ENCODE measurements around the gene DLG2. TPM values are rescaled to one million over a fixed set of nuclear protein-coding genes. Genes with fewer than 3 reads are reported as not detected.

Gene DLG2
- total and polyA plus RNA-seq, 2 of the 8 experiments (the other 6 are each of a cell fraction or from before 2014, with no cell fraction given) = 1.7 to 14.3 TPM

DNA sequence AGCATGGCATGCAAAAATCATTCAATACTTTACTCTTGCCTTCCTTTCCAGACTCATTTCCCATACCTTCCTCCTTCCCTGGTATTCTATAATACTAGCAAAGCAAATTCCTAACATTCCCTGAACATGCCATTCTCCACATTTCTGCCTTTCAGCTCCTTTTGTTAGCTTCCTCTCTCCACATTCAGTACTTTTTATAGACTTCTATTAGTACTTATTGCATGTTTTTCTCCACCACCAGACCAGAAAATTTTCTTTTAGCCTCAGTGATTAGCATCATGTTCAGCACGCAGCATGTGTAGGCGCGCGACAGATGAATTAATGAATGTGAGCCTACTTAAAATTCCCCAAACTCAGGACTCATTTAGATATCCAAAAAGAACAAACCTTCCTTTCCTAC is 935.3 kb downstream of the DLG2 start:
- Histone ChIP-seq H3K18ac (ENCODE audit: extremely low read depth, low read length) (peak overlapping the region; percentile 84; the same call in 1 of the 2 replicates), H3K14ac (ENCODE audit: insufficient read length) (no peak overlapping the region), H3K36me3 (ENCODE audit: control insufficient read depth in 2 of 4, insufficient read depth in 4 of 4, low read length in 3 of 4) (no peaks in the 10 kb centered on the region), H4K20me1 (replicated peaks in 1 of 2; ENCODE audit: control insufficient read depth in 1 of 2, insufficient read depth in 2 of 2, low read length in 2 of 2) (no peaks in the 10 kb centered on the region), H2BK120ac (replicated peaks; ENCODE audit: low read depth, low read length) (peak overlapping the region; percentile 76), H3K23me2 (ENCODE audit: low read depth, low read length) (no peaks in the 10 kb centered on the region), H3K9ac (replicated peaks in 1 of 4; ENCODE audit: extremely low read depth in 1 of 4, low read depth in 3 of 4, low read length in 3 of 4) (0 out of 7 replicates have a peak overlapping the region, but pooled peaks of 1 of the 4 experiments have one; percentile 32), H3K9me3 (ENCODE audit: insufficient read depth in 2 of 2, low read depth in 1 of 2, low read length in 1 of 2) (no peaks in the 10 kb centered on the region), H2BK12ac (ENCODE audit: low read depth, low read length) (no peak overlapping the region), H2AK5ac (ENCODE audit: low read depth, low read length) (no peak overlapping the region; the same call in 1 of the 2 replicates), H4K8ac (ENCODE audit: extremely low read depth, insufficient read depth, low read length) (no peak overlapping the region), H3K4me1 (replicated peaks in 1 of 4; ENCODE audit: control insufficient read depth in 3 of 4, insufficient read depth in 4 of 4, low read length in 3 of 4) (peaks cover 0 to 18% (median 3%) of the 10 kb centered on the region in 4 experiments; a peak in 3 of 7 replicates), H2AFZ (ENCODE audit: low read length) (no peak overlapping the region), H2BK5ac (ENCODE audit: low read depth, low read length) (peak overlapping the region; percentile 92), H3K27ac (ENCODE audit: low read depth, low read length) (peak overlapping the region; percentile 69), H3K79me1 (ENCODE audit: low read depth, low read length) (no peaks in the 10 kb centered on the region), H4K91ac (replicated peaks; ENCODE audit: insufficient read length, low read length) (no peak overlapping the region), H3K4me2 (ENCODE audit: insufficient read depth in 1 of 2, low read depth in 2 of 2, low read length in 2 of 2) (peak overlapping the region; percentile 54 to 71), H3K27me3 (replicated peaks in 1 of 4; ENCODE audit: control insufficient read depth in 3 of 4, extremely low read depth in 1 of 4, insufficient read depth in 3 of 4, low read length in 3 of 4) (no peaks in the 10 kb centered on the region), H3K4me3 (ENCODE audit: extremely low read depth in 1 of 4, insufficient read depth in 2 of 4, low read depth in 3 of 4, low read length in 4 of 4) (peak overlapping the region in 1 of 4 experiments; percentile 27; a peak in 1 of 8 replicates), H3K56ac (replicated peaks; ENCODE audit: insufficient read length, low read depth, low read length) (no peak overlapping the region), H2BK15ac (ENCODE audit: low read length) (no peak overlapping the region), H3K4ac (replicated peaks; ENCODE audit: insufficient read length, low read depth, low read length) (no peak overlapping the region), H3K23ac (ENCODE audit: insufficient read length) (no peak overlapping the region), H3K79me2 (ENCODE audit: control insufficient read depth in 1 of 2, insufficient read depth in 2 of 2, low read length in 2 of 2) (no peaks in the 10 kb centered on the region), H2BK20ac (ENCODE audit: low read length) (no peak overlapping the region), H4K5ac (ENCODE audit: insufficient read length, low read depth, low read length) (no peak overlapping the region)
- 37% methylated on average over 4 of the region's 4 CpGs; no CpG with 5 or more reads in 1 of the 2 experiments for WGBS, 2 experiments (ENCODE audit: extremely low coverage in 1 of 2, insufficient coverage in 1 of 2, insufficient read length in 1 of 2, insufficient replicate concordance in 2 of 2, low coverage in 1 of 2, low lambda C conversion rate in 2 of 2, missing lambda C conversion rate in 1 of 2)
- no peak for DNase-seq (ENCODE audit: low read depth in 1 of 2, low spot score in 2 of 2)
- ChIA-PET CTCF (ENCODE audit: partially characterized antibody) (interaction anchor here (1.4 to 2.0 kb wide), 2 partner anchors 128 to 133 kb away, joined by 5 to 8 read pairs; no protein-coding TSS in a partner anchor), POLR2A (ENCODE audit: partially characterized antibody) (interaction anchor here (0.6 to 1.4 kb wide), 5 partner anchors 14 to 1363 kb away, joined by 3 to 5 read pairs (median 4); no protein-coding TSS in a partner anchor)
- peak; percentile 28 for FAIRE-seq
